ELF-1 (cell line): ENCODE results near the gene TOP2B.

Experiments used
- DNase-seq: peaks from one replicate; pipeline ENCODE4 v3.0.0-alpha.2; 2016; ENCODE audit warnings: low read depth, low spot score

TOP2B gene

DNA sequence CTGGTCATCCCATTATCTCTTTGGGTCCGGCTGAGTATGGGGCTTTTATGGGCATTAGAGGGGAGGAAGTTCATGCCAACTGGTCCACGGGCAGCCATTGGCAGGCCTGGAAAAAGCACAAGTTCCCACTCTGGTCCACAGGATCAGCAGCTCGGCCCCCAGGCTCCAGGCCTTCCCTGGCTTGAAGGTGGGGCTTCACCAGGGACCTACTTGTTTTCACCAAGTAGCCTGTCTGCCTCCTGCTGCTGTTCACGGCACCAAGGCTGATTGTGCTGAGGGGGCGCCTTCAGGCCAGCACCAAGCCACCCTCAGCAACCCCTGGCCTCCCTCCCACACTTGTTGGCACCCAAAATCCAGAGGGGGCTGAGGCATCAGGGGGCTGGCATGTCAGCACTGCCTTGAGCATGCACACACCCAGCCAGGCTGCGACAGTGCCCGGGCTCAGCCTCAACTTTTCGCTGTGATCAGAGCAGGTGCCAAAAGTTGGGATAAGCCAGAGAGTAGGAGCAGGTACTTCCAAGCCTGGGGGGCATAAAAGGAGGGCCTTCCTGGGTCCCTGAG, 9.1 kb upstream of the TOP2B start:
- DNase-seq: no peak

DNA sequence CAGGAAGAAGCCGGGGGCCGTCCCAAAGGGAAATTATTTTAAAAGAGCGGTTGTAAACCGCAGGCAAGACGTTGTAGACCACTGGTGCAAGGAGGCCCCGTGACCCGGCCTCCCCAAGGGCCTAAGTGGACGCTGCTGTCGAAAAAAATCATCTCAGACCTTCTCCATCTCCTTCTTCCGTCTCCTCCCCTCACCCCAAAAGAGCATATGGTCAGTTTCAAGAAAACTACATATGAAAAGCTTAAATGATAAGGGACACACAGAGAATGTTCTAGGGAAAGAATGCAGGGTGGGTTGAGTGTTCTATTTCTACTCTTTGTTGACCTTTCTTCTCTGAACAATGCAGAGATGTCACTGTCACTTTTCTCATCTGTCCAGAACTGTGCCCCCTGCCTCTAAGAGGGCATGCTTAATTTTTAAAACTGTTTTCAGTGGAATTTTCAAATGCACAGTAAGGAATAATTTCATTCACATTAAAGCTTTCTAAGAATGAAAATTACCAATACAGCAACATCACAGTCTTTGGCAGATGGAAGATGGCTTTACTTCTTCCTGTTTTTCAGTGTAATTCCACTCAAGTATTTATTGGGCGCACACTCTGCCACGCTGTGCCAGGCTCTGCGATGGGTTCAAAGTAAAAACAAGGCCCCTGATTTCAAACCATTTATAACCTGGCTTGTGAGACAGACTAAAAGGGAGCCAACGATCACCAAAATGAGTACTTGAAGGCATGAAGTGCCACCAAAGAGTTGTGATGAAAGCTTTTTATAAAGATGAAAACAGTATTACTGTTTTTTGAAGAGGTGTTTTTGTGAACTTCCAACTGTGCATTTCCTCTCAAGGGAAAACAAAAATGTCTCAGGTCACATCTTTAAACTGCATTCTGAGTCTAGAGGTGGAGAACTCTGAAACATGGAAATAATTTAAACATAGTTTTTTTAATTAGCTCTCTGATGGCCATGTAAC, 891 bp upstream of the TOP2B start:
- no peak for DNase-seq

DNA sequence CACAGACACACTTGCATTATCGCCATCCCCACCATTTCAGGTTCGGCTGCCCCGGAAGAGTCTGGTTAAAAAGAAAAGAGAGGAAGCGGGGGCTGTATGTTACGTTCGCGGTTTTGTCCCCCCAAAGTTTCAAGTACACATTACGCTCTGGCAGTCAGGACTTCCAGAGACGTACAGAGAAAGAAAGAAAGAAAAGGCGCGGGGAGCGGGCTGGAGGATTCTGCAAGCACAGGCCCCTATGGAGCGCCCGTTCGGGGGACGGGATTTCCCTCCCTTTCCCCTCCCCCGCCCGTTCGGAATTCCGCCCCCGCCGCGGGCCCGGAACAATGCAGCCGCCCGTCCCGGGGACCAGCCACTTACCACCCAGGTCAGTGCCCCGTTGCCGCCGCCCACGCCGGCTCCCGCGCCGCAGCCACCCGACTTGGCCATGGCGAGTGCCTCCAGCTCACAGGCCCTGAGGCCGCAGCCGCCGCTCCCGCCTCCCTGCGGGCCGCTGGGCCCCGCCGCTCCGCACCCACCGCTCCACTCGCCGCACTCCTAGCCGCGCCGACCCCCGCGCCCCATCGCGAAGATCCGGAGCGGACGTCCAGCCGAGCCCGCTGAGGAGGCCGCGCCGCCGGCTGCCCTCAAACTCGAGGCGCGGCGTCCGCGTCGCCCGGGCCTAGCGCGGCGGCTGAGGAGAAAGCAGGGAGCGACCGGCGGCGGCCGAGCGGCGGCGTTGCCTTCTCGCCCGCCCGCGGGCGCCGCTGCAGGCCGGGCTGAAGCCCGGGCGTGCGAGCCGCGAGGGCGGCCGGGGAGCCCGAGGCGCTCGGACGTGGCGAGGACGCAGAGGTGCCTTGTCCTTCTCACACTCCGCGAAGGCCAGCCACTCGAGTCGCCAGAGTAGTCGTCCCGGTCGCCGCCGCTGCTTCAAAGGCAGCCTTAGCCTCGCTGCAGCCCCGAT, 567 bp downstream of the TOP2B start:
- peak; percentile 50 for DNase-seq

DNA sequence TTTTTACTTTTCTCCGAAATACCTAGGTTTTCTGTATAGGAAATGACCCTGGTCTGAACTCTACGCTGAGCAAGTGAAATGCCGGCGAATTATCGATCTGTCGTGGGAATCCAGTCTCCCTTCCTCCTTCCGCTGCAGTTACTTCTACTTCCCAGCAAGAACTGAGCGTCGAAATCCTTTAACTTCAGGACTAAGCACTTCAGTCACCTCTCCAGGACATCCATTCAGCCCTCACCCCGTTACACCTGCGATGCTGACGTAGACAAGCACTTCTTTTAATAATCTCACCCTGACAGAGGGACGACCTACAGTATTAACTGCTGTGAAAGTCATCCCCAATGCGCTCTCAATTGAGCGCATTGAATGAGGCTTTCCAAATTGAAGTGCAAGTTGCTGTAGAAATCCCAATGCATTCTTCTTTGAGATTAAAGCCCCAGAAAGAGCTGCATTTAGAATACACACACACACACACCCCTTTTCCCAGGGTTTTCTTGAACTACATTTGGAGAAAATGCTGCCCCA, 1.3 kb downstream of the TOP2B start:
- peak; percentile 44 for DNase-seq

DNA sequence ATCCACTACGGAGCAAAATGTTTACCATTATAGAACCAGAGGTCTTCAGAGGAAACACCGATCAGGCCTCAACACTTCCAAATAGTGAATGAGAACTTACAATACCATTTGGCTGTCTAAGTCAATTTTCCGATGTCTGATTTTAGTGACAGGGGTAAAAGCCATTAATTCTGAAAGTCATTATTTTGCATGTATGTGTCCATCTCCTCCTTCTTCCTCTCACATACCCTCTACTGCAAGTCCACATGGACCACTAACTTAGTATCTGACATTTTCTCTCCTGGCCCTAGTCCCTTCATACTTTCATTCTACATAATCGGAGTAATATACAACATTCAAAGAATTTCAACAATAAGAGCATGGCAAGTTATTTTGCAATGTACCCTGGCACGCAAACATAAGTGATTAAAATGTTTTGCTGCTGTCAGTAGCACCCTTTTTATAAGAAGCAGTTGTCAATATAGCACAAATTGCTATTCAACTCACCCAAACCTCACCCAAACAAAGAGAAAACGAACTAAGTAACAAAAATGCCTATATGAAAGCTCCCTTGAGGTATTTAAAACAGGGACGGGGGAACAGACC, 1.9 kb downstream of the TOP2B start:
- no peak for DNase-seq

DNA sequence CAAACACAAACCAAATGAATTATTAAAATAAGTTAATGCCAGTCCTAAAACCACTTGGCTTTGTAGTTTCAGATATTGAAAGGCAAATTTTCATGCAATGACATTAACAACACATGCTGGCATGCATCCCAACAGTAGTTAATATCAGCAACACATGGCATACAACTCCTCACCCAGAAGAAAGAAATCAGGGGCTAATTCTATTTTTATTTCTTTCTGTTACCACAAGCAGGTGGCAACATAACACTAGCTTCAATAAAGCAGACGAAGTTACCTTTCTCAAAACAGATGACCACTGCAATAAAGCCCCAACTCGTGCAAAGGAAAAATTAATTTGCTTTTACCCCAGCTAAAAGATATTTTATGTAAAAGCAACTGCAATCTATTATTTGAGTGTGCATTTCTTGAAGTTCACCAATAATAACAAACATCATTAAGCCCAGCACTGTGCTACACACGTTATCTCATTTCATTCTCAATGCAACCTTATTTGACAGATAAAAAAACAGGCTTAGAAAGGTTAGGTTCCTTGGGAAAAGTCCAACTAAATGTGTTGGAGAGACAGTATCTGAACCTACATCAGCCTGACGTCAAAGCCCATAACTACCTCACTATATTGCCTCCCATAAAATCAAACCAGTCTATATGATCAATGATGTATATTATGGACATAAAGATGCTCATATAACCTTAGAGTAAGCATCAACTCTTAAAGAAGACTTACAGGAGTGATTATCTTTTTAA, 2.8 kb downstream of the TOP2B start:
- DNase-seq: no peak

DNA sequence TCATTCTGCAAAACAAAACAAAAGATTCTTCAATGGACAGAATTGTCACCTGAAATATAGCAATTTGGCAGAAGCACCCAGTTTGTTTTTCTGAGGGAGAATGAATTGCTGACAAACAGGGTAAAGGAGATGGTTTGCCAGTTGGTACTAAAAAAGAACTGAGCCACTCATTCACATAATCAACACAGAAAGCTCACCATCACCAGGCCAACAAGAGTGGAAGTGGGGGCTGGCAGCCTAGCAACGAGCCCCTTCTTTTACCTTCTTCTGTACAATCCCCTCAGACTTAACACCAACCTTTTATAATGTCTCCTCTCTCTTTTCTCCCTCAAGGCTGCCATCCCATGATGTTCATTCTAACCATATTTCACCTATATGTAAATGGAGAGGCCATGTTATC, 5.9 kb downstream of the TOP2B start:
- no peak for DNase-seq

DNA sequence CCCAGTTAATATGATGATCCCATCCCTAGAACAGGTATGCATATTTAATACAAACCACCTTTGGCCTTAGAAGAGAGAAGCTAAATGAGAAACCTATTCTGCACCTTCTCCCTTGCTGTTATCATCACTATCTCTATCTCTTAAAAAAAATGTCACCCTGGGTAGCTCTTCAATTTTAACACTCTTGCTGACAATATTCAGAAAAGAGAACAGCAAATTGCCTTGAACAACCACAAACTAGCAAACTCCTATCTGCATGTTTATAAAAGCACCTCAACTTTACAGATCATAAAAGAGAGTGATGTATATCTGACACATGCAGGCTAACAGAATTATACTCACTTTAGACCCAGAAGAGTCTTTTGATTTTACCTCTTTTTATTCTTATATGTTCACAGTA, 7.4 kb downstream of the TOP2B start:
- no peak for DNase-seq

DNA sequence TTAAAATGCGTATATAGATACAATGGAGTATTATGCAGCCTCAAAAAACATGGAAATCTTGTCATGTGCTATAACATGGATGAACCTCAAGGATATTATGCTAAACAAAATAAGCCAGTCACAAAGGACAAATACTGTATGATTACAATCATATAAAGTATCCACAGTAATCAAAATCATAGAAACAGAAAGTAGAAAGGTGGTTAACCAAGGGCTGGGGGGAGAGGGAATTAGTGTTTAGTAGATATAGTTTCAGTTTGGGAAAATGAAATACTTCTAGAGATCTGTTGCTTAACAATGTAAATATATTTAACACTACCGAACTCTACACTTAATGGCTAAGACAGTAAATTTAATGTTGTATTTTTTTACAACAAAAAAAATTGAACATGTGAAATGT, 9.0 kb downstream of the TOP2B start:
- DNase-seq: no peak

DNA sequence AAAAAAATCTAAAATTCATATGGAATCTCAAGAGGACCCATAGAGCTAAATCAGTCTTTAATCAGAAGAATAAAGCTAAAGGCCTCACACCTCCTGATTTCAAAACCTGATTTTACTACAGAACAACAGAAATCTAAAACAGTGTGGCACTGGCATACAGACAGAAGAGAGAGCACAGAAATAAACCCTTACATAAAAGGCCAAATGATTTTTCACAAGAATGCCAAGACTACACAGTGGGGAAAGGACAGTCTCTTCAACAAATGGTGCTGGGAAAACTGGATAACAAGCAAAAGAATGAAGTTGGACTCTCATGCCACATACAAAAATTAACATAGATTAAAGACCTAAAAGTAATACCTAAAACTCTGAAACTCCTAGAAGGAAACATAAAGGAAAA, 10.1 kb downstream of the TOP2B start:
- no peak for DNase-seq

DNA sequence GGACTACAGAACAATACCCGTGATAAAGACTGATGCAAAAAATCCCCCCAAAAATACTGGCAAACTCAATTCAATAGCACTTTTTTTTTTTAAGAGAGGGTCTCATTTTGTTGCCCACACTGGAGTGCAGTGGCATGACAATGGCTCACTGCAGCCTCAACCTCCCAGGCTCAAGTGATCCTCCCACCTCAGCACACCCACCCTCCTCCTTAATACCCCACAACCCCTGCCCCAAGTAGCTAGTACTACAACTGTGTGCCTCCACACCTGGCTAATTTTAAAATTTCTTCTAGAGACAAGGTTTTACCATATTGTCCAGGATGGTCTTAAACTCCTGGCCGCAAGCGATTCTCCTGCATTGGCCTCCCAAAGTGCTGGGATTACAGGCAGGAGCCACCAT, 11.4 kb downstream of the TOP2B start:
- DNase-seq: no peak

DNA sequence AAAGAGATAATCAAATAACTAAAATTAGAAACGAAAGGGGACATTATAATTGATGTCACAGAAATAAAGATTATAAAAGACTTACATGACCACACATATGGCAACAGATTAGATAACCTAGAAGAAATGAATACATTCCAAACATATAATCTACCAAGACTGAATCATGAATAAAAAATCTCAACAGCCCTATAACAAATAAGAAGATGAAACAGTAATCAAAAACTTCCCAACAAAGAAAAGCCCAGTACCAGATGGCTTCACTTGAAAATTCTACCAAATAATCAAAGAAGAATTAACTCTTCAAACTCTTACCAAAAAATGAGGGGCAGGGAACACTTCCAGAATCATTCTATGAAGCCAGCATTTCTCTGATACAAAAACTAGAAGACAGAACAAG, 11.8 kb downstream of the TOP2B start:
- DNase-seq: no peak

DNA sequence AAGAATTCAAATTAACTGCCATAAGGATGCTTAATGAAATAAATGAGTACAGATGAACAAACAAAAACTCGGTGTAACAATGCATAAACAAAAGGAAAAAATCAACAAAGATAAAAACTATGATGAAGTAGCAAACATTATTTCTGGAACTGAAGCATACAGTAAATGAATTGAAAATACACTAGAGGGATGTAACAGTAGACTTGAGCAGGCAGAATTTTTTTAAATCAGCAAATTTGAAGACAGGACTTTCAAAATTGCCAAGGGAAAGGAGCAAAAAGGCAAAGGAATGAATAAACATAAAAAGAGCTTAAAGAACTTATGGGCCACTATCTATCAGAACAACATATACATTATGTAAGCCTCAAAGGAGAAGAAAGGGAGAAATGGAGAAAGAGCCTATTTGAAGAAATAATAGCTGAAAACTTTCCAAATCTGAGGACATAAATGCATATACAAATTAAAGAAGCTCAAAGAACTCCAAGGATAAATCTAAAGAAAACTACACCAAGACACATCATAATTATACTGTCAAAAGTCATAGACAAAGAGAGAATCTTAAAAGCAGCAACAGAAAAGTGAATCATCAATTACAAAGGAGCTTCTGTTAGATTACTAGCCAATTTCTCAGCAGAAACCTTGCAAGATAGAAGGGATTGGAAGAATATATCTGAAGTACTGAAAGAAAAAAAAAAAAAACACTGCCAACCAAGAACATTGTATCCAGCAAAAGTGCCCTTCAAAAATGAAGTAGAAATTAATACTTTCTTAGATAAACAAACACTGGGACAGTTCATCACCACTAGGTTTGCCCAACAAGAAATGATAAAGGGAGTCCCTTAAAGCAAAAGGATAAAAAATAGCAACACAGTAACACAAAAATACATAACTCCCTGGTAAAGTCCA, 15.5 kb downstream of the TOP2B start:
- DNase-seq: no peak

DNA sequence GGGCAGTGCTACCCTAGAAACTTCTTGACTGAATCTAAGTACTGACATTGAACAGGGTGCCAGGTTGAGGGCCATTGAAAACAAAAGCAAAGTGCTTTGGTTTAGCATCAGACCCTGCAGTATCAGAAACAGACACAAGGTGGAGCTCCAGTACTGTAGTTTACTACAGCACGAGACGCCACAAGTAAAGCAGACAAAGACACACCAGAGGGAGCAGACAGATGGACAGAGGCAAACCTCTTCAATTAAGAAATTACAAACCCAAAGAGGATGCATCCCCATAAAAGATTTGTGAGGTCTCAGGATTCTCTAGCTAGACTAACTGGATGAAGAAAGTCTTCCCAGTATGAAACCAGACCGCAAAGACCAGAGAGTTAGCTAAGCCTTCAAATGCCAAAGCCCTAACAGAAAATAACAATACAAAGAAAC, 16.6 kb downstream of the TOP2B start:
- peak; percentile 91 for DNase-seq

DNA sequence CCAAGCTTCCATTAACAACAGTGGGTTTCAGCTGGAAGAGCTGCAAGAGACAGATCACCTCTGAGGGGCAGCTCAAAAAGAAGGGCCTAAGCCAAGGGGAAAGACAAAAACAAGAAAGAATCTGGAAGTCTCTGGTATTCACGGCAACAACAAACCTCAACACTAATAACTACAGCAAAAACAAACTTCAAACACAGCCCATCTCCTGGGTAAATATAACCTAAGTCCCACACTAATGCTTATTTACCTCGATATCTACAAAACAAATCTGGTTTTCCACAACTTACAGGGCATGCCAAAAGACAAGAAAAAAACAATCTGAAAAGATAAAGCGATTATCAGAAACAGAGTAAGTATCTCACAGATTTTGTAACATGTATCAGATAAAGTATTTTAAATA, 29.7 kb downstream of the TOP2B start:
- DNase-seq: no peak

DNA sequence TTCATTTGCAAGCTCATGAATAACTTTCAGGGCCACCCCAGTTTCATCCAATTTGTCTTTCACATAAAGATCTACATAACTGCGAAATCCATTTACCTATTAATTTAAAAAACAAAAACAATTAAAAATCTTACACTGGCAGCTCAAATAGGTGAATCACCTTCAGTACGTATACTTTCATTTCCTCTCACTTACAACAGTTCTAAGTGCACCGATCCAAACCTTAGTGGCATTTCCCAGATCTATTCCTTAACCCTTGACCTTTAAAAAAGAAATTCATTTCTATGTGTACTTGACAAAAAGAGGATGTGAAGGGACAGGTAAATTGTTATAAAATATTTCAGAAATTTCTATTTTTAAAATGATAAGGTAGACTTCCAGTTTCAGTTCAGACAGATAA, 30.8 kb downstream of the TOP2B start:
- no peak for DNase-seq

DNA sequence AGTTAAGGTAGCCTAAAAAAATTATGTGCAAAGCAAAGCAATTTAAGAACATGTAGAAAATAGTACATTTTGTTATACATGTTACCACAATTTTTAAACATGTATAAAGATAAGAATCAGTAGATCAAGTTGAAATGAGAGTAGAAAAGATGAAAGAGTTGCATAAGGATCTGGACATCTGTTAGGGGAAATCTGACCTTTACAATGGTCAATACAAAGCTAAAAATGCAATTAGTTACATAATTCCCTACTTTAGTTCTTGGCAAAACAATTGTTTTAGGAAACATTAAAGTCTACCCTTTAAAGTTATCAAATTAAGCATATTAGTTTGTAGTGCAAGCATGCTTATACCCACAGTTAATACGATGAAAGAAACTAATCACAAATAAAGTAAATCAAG, 32.7 kb downstream of the TOP2B start:
- DNase-seq: no peak

DNA sequence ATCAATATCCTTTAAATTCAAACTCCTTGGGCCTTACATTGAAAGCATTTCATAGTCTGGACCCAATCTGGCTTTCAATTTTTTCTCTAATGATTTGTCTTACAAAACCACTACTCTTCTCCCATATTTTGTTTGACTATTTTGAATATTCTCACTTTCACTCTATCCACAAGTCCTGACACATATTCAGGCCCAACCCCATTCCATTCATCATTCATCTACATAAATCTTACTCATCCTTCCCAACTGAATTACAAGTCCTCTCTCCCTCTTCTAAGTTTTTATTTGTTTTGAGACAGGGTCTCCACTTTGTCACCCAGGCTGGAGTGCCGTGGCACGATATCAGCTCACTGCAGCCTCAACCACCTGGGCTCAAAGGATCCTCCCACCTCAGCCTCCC, 43.6 kb downstream of the TOP2B start:
- no peak for DNase-seq

DNA sequence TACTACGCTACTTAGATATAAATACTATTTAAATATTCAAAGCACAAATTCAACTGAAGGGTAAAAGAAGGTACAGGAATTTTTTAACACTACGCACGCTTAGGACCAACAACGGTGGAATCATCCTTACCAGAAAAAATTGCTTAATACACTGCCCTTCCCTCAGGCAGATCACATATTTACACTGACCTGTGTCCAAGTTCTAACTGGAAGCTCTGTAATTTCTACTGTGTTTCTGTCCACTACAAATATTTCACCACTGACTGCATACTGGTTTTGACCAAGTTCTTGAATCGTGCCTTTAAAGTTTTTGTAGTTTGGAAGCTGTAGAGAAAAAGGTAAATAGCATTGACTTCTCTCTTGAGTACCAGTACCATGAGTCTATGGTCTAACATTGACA, 44.2 kb downstream of the TOP2B start:
- no peak for DNase-seq

DNA sequence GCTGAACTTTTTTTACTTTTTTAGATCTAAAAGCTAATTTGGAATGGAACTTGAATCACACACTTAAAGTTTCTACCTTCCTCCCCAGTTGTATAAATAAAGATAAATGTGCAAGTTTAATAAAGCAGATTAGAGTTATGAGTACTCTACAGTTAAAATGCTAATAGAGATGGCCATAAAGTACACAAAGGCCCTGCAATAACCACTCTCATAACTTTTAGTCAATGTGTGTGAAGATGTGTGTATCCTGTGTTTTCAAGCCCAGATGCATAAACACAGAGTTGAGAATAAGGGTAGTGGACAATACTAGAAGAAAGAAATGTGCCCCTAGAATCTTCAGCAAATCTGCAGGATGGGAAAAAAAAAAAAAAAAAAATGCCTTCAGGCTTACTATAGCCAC, 45.3 kb downstream of the TOP2B start:
- no peak for DNase-seq
